ENCODE results near the gene PLEKHH2.

DNA sequence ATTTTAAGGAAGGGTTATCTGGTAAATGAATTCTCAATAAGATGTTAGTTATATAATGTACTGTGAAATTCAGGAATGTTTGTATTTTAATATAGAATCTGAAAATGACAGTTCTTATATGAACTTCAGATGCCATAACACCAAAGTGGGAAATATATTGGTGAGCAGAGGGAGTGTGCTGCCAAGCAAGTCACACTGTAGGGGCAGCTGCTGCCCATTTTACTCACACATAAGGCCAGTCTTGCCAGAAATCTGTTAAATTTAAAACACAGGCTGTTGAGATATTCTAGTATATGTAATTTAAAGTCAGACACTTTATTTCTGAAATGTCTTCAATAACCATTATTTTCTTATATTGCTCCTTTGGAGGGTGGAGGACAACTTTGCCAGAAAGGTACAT, 73.8 kb downstream of the PLEKHH2 start:
- TF ChIP-seq, protein P1, sequence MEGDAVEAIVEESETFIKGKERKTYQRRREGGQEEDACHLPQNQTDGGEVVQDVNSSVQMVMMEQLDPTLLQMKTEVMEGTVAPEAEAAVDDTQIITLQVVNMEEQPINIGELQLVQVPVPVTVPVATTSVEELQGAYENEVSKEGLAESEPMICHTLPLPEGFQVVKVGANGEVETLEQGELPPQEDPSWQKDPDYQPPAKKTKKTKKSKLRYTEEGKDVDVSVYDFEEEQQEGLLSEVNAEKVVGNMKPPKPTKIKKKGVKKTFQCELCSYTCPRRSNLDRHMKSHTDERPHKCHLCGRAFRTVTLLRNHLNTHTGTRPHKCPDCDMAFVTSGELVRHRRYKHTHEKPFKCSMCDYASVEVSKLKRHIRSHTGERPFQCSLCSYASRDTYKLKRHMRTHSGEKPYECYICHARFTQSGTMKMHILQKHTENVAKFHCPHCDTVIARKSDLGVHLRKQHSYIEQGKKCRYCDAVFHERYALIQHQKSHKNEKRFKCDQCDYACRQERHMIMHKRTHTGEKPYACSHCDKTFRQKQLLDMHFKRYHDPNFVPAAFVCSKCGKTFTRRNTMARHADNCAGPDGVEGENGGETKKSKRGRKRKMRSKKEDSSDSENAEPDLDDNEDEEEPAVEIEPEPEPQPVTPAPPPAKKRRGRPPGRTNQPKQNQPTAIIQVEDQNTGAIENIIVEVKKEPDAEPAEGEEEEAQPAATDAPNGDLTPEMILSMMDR (IDR thresholded peaks at IDR 0.05) = no peak
- TF ChIP-seq ZFX (IDR thresholded peaks at IDR 0.05; ENCODE audit: borderline replicate concordance) = no peak
